DOHH2 (cell line): ENCODE results near the gene USP35.

ENCODE experiments used
- CTCF ChIP-seq: fragments of 200-600 bp; sonication (generic); IDR thresholded peaks from one replicate; pipeline ENCODE4 v1.5.1; 2014; ENCODE audit warnings: antibody characterized with exemption, mild to moderate bottlenecking, low read depth, low read length; ENCODE audit not compliant: poor library complexity, severe bottlenecking
- EZH2phosphoT487 ChIP-seq: fragments of 200-600 bp; sonication (generic); IDR thresholded peaks from 2 replicates; pipeline ENCODE4 v1.6.1; 2017; ENCODE audit warnings: borderline replicate concordance, mild to moderate bottlenecking, antibody characterized with exemption, low read length, moderate library complexity, mixed read lengths

DNA sequence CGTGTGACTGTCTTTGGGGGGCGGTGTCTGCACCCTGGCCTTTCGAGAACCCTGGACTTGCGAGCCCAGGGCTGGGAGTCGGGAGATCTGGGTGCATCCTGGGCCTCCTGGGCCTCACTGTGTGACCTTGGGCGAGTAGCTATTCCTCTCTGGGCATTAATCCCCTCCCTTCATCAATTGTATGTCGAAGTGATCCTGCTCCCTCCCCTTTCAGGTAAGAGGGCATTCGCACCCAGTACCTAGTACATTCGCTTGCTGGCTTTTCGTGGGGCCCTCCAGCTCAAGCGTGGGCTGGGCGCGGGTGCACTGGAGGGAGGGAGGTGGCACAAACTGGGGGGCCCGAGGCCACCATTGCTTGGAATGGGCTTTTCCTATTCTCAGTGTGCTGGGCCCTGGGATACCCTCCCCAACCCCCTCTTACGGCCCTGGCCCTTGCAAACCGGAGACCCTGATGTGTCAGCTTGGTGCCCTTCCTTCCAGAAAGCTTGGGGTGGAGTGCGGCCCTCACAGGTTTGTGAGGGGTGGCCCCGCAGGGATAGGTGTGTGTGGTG, 530 bp downstream of the USP35 start:
- TF ChIP-seq CTCF (no peak), EZH2phosphoT487 (no peak)
